OCI-LY7 (cell line): ENCODE data around the gene MVB12B. TPM values are rescaled to one million over a fixed set of nuclear protein-coding genes. Genes with fewer than 3 reads are reported as not detected.

Source experiments
- BruUV-seq: library from RNA; stranded (reverse); fragments of 400-500 nt; replicated peaks from 2 replicates; lab custom pipeline; 2021; lab: Mats Ljungman, UMichigan
- CTCF ChIA-PET: fragments of 300-600 bp; sonication (Branson Sonifier 250); formaldehyde crosslinking; loops from one replicate; lab custom pipeline; 2022; ENCODE audit warnings: antibody characterized with exemption; ENCODE audit not compliant: unreplicated experiment; lab: Charles Lee
- POLR2A ChIA-PET: fragments of 300-600 bp; sonication (Branson Sonifier 250); formaldehyde crosslinking; loops from one replicate; lab custom pipeline; 2022; ENCODE audit warnings: antibody characterized with exemption; lab: Charles Lee
- DNase-seq: peaks from one replicate; pipeline ENCODE4 v3.0.0-alpha.2; 2015; ENCODE audit warnings: low spot score
- H2AFZ ChIP-seq: fragments of 200-600 bp; sonication (generic), shearing (Covaris generic); 2 replicates; pipeline ENCODE4 v1.6.1; 2014; ENCODE audit warnings: mild to moderate bottlenecking, antibody characterized with exemption, low read length, moderate library complexity
- H3K27ac ChIP-seq: fragments of 200-600 bp; sonication (generic); 2 replicates; pipeline ENCODE4 v1.5.1; 2014; ENCODE audit warnings: mixed run types, low read depth, mild to moderate bottlenecking, moderate library complexity, low read length, inconsistent platforms; ENCODE audit not compliant: poor library complexity, severe bottlenecking
- H3K36me3 ChIP-seq: fragments of 200-600 bp; sonication (generic); 2 replicates; pipeline ENCODE4 v1.6.1; 2014; ENCODE audit warnings: mild to moderate bottlenecking, antibody characterized with exemption, low read length, moderate library complexity, mixed read lengths; ENCODE audit not compliant: insufficient read depth
- H3K4me1 ChIP-seq: fragments of 200-600 bp; sonication (generic); 2 replicates; pipeline ENCODE4 v1.5.1; 2014; ENCODE audit warnings: mild to moderate bottlenecking, low read length; ENCODE audit not compliant: insufficient read depth, poor library complexity, severe bottlenecking
- H3K4me2 ChIP-seq: fragments of 200-600 bp; sonication (generic); 2 replicates; pipeline ENCODE4 v1.6.1; 2014; ENCODE audit warnings: mild to moderate bottlenecking, low read length
- H3K4me3 ChIP-seq: fragments of 200-600 bp; sonication (generic); 2 replicates; pipeline ENCODE4 v1.5.1; 2014; ENCODE audit warnings: mild to moderate bottlenecking, low read depth, low read length; ENCODE audit not compliant: poor library complexity, severe bottlenecking
- H3K79me2 ChIP-seq: fragments of 200-600 bp; sonication (generic); 2 replicates; pipeline ENCODE4 v1.6.1; 2016; ENCODE audit warnings: low read depth, mild to moderate bottlenecking, low read length, moderate library complexity, mixed read lengths; ENCODE audit not compliant: insufficient read depth
- H3K9me2 ChIP-seq: fragments of 200-600 bp; sonication (generic); 2 replicates; pipeline ENCODE4 v1.6.1; 2016; ENCODE audit warnings: mild to moderate bottlenecking, low read length, mixed read lengths; ENCODE audit not compliant: insufficient read depth
- H3K9me3 ChIP-seq: fragments of 200-600 bp; sonication (generic); 2 replicates; pipeline ENCODE4 v1.6.1; 2014; ENCODE audit warnings: mild to moderate bottlenecking, mixed run types, low read length, mixed read lengths
- H4K20me1 ChIP-seq: fragments of 200-600 bp; sonication (generic); 2 replicates; pipeline ENCODE4 v1.6.1; 2014; ENCODE audit warnings: mild to moderate bottlenecking, antibody characterized with exemption, low read length, moderate library complexity, mixed read lengths; ENCODE audit not compliant: insufficient read depth
- EZH2phosphoT487 ChIP-seq: fragments of 200-600 bp; sonication (generic); IDR thresholded peaks from 2 replicates; pipeline ENCODE4 v1.6.1; 2018; ENCODE audit warnings: low read depth, borderline replicate concordance, mild to moderate bottlenecking, mixed run types, antibody characterized with exemption, low read length, moderate library complexity, mixed read lengths
- intact Hi-C: fragments of 100-400 bp; cut with micrococcal nuclease; formaldehyde crosslinking; loops from one replicate; pipeline ENCODE4 v1.10.0; 2022; ENCODE audit not compliant: unreplicated experiment
- total RNA-seq, 2 experiments: library from RNA; depleted of rRNA in 1 of 2; stranded (reverse); fragments of >200 nt in 1 of 2; shearing (Covaris generic) in 1 of 2; gene quantifications; 2 replicates each; pipeline ENCODE4 v1.2.3, GENCODE V29; 2014 to 2022
- TF ChIP-seq, protein P1 (sequence below): fragments of 200-600 bp; sonication (generic); conservative IDR thresholded peaks from 2 replicates; pipeline ENCODE4 v1.5.1; 2014; ENCODE audit warnings: mild to moderate bottlenecking, antibody characterized with exemption, low read length, moderate library complexity, mixed read lengths

The MVB12B gene
- total RNA-seq, 2 experiments from 2014 or later: 1.3 TPM; not detected in 1

DNA sequence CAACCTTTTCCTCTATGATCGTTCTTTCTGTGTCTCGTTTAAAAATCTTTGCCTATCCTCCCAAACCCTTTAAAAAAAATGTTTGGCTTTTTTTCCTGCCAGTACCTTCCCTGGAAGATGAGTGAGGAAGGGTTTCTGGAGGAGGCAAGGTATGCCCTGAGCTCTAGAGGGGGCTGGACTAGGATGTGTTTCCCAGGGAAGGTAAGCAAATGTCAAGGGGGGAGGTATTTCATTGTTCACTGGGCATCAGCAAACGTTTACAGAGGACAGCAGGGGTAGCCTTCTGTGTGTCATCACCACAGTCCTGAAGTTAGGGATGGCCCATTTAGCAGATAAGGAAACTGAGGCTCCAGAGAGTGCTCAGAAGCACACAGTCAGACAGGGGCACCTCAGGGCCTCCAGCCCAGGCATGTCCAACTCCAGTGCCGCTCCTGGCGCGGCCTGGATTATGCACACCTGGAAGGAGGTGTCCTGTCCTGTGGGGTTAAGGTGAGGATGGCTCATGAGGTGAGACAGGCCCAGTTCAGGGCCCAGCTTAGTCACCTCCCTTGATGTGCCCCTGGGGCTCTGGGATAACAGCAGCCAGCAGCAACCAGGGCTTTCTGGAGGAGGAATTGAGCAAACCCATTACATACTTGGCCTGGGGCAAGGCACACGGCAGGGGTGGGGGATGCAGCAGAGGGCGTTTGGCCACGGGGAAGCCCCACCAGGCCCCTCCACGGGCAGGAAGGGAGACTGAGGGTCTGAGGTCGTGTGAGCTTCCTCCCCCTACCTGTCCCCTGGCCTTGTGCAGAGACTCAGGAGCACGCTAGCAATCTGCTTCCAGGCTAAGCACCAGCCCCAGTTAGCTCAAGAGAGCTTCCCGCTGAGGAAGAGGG lies 186.8 kb downstream of the MVB12B start:
- POLR2A ChIA-PET: interaction anchor here (0.7 kb wide), 1 partner anchor 1725 kb away, joined by 5 read pairs; no protein-coding TSS in a partner anchor

DNA sequence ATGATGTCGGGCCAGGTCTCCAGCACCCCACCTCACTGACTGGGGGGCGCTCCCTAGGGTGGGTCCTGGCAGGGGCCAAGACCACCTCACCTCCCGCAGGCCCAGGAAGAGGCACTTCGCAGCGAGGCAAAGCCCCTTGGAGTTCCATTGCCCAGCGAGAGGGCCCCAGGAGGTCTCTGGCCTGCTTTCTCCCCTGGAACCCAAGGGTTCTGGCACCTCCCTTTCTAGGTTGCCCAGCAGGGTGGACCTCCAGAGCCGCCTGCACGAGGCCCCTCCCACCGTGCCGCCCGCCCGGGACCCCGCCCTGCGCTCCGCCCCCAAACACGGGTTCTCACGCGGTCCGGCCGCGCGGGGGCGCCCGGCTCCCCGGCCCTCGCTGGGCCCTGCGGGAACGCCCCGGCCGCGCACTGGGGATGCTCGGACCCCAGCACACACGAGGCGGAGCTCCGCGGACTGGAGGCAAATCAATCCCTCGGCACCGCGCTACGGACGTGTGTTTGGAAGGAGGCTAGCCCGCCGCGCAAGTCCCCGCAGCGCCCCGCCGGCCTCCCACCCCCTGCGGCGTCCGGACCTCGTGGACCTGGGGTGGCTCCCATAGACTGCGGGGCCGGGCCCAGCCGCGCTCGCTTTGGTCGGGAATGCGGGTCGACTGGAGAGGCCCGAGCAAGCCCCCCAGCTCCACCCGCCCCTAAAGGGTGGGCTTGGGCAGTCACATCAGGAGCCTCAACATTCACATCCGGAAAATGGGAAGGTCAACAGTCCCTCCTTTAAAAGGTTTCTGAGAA lies 187.6 kb downstream of the MVB12B start:
- Histone ChIP-seq H3K4me3 (peak overlapping the region; percentile 6), H3K9me2 (no peaks in the 10 kb centered on the region), H4K20me1 (no peaks in the 10 kb centered on the region), H3K4me1 (peaks cover 22% of the 10 kb centered on the region), H3K36me3 (no peaks in the 10 kb centered on the region), H3K4me2 (peak overlapping the region; percentile 33; the same call in 1 of the 2 replicates), H2AFZ (peak overlapping the region; percentile 3; the same call in 1 of the 2 replicates), H3K27ac (no peak overlapping the region), H3K79me2 (no peaks in the 10 kb centered on the region), H3K9me3 (no peaks in the 10 kb centered on the region)
- ChIA-PET POLR2A (interaction anchor here (0.8 kb wide), 1 partner anchor 854 kb away, joined by 3 read pairs; no protein-coding TSS in a partner anchor), CTCF (no interaction called here)
- intact Hi-C loops: no loop called here
- DNase-seq: peak; percentile 66
- BruUV-seq: no TSS peak
- TF ChIP-seq EZH2phosphoT487: no peak
- TF ChIP-seq, protein P1, sequence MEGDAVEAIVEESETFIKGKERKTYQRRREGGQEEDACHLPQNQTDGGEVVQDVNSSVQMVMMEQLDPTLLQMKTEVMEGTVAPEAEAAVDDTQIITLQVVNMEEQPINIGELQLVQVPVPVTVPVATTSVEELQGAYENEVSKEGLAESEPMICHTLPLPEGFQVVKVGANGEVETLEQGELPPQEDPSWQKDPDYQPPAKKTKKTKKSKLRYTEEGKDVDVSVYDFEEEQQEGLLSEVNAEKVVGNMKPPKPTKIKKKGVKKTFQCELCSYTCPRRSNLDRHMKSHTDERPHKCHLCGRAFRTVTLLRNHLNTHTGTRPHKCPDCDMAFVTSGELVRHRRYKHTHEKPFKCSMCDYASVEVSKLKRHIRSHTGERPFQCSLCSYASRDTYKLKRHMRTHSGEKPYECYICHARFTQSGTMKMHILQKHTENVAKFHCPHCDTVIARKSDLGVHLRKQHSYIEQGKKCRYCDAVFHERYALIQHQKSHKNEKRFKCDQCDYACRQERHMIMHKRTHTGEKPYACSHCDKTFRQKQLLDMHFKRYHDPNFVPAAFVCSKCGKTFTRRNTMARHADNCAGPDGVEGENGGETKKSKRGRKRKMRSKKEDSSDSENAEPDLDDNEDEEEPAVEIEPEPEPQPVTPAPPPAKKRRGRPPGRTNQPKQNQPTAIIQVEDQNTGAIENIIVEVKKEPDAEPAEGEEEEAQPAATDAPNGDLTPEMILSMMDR: peak; percentile 79

More for the DNA sequence above, 186.8 kb downstream of the MVB12B start:
- Histone ChIP-seq H3K27ac (no peak overlapping the region), H3K4me3 (no peak overlapping the region), H3K36me3 (no peaks in the 10 kb centered on the region), H3K9me2 (no peaks in the 10 kb centered on the region), H3K4me2 (peak overlapping the region; percentile 33; the same call in 1 of the 2 replicates), H2AFZ (no peak overlapping the region), H3K4me1 (peaks cover 22% of the 10 kb centered on the region), H4K20me1 (no peaks in the 10 kb centered on the region), H3K79me2 (no peaks in the 10 kb centered on the region), H3K9me3 (no peaks in the 10 kb centered on the region)
- CTCF ChIA-PET: no interaction called here
- intact Hi-C loops: no loop called here
- no TSS peak for BruUV-seq
- no peak for TF ChIP-seq EZH2phosphoT487
- TF ChIP-seq, protein P1: no peak
- DNase-seq: no peak
